Spleen (tissue), 11 donors: ENCODE measurements around the gene RPS27L. TPM values are rescaled to one million over a fixed set of nuclear protein-coding genes. Genes with fewer than 3 reads are reported as not detected.

Experiments used
- DNase-seq: peaks from one replicate; pipeline ENCODE4 v3.0.0-alpha.2; 2020
- H3K27ac ChIP-seq, 8 donors: fragments of 200-600 bp; sonication (generic) in 7 of 8; 1 replicate in 4 of 8; 2 replicates in 4 of 8; pipeline versions ENCODE4 v1.5.0 to v1.8.0; 2016 to 2021; ENCODE audit warnings: inconsistent platforms in 4 of 8, mild to moderate bottlenecking in 4 of 8, moderate library complexity in 1 of 8
- H3K27me3 ChIP-seq, 7 donors: fragments of 200-600 bp; sonication (generic) in 6 of 7; replicated peaks in 1 of 7; 1 replicate in 4 of 7; 2 replicates in 3 of 7; pipeline versions ENCODE4 v1.5.0 to v1.8.0; 2016 to 2021; ENCODE audit warnings: inconsistent platforms in 3 of 7, mild to moderate bottlenecking in 1 of 7
- H3K36me3 ChIP-seq, 6 donors: fragments of 200-600 bp; sonication (generic) in 5 of 6; 1 replicate in 4 of 6; 2 replicates in 2 of 6; pipeline versions ENCODE4 v1.5.0 to v1.8.0; 2016 to 2021; ENCODE audit warnings: inconsistent platforms in 2 of 6
- H3K4me1 ChIP-seq, 6 donors: fragments of 200-600 bp; sonication (generic) in 5 of 6; 1 replicate in 3 of 6; 2 replicates in 3 of 6; pipeline versions ENCODE4 v1.5.0 to v1.8.0; 2016 to 2021; ENCODE audit warnings: inconsistent platforms in 3 of 6
- H3K4me3 ChIP-seq, 8 donors: fragments of 200-600 bp; sonication (generic) in 7 of 8; 1 replicate in 4 of 8; 2 replicates in 4 of 8; pipeline versions ENCODE4 v1.5.0 to v1.8.0; 2016 to 2021; ENCODE audit warnings: inconsistent platforms in 4 of 8, mild to moderate bottlenecking in 4 of 8, moderate library complexity in 2 of 8
- H3K9me3 ChIP-seq, 8 donors: fragments of 200-600 bp; sonication (generic) in 7 of 8; 1 replicate in 4 of 8; 2 replicates in 4 of 8; pipeline versions ENCODE4 v1.5.0 to v1.8.0; 2016 to 2021; ENCODE audit warnings: inconsistent platforms in 4 of 8
- POLR2A ChIP-seq, 3 donors: fragments of 450-650 bp; IDR thresholded peaks; one replicate each; pipeline ENCODE4 v1.5.1; 2017; ENCODE audit warnings: antibody characterized with exemption in 3 of 3, mild to moderate bottlenecking in 1 of 3
- POLR2AphosphoS5 ChIP-seq, 3 donors: sonication (generic); formaldehyde crosslinking; IDR thresholded peaks; one replicate each; pipeline ENCODE4 v1.5.1; 2017; ENCODE audit warnings: antibody characterized with exemption in 3 of 3
- WGBS, 5 donors: extraction: QIAGEN DNeasy Blood & Tissue Kit in 3 of 5; methylation state at CpG; one replicate each; pipeline versions ENCODE4 v1.1.5 to v1.1.7; 2013 to 2018; 5-methylcytosine and 5-hydroxymethylcytosine counted together
- intact Hi-C: fragments of 100-400 bp; cut with DNase I; formaldehyde crosslinking; loops from one replicate; pipeline ENCODE4 v1.15.0; 2023; ENCODE audit warnings: low total_unique reads
- polyA plus RNA-seq, 3 donors: library from polyadenylated mRNA; stranded (reverse); fragments of 200-250 nt; gene quantifications; one replicate each; pipeline ENCODE4 v1.2.1, GENCODE V29; 2013
- total RNA-seq, 7 donors: library from RNA; depleted of rRNA in 3 of 7; stranded (reverse); fragments of >200 nt in 3 of 7; fragmentation: NEBNext Ultra II Directional in 4 of 7; extraction: Animal tissue kit (Norgen Biotek cat#: 25700) in 4 of 7; gene quantifications; one replicate each; pipeline versions ENCODE4 v1.1.0 to v1.2.1, GENCODE V29; 2016 to 2021
- TF ChIP-seq, protein P1 (sequence below), 11 experiments: fragments of 200-600 bp in 7 of 11; fragments of 450-650 bp in 4 of 11; sonication (generic) in 4 of 11; IDR thresholded peaks in 8 of 11; conservative IDR thresholded peaks in 3 of 11; 1 replicate in 7 of 11; 2 replicates in 4 of 11; pipeline versions ENCODE4 v1.4.0 to v1.8.0; 2016 to 2021; ENCODE audit warnings: antibody characterized with exemption in 11 of 11, inconsistent platforms in 4 of 11, mild to moderate bottlenecking in 1 of 11
- donor health status: healthy with polysubstance abuse.
- donor health status: DM: no; HTN: no; CAD: no; lungs with moderate emphysema.
- donor health status: DM: no; HTN: no; CAD: no.
- donor health status: Bipolar disorder and iron deficiency.
- donor health status: healthy.
- donor health status: DM: no; HTN: no; CAD: no.
- donor health status: DM: yes; HTN: yes; CAD: no.

RPS27L gene
- total and polyA plus RNA-seq, 10 donors: 42.1 to 139 (median 83.0) TPM

DNA sequence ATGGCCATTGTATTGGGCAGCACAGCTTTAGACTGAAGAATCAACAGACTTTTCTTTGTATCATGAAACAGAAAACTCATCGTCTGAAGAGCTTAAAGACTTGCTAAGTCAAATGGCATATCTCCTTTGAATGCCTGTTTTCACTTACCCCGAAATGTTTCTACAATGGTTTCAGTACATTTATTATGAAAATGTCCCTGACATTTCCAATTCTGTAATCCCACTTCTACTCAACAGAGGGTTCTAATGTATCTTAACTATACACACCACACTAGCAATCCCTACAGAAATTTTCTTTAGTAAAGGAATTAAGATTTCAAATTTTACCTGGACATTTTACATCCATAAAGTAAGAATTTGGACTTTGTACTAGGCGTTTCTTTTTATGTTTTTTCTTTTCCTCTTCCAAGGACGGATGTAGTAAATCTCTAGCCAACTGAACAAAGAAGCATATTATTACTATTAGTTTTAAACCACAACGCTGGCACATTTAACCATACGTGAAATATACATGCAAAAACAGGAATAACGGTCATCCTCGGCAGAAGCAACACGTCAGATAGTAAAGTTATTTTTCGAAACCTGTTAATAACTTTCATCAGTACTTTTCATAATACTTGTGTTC, 1.1 kb downstream of the RPS27L start:
- intact Hi-C loops: no loop called here

DNA sequence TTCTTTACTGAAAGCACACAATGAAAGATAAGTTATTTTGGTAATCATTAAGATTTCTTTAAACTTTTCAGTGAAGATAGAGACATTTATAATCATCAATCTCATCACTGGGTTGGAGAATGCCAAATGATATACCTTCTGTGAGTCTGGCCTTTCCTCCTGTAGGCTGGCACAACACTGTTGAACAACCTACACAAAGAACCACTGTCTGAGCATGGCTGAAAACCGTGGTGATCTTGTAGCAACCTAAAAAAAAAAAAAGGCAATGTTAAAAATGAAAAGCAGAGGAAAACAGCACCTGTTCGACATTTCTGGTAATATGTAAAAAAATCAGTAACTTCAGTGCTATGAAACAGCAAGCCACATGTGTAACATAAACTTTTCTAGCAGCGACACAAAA, 1.8 kb downstream of the RPS27L start:
- WGBS, 5 donors: 72 to 83% (median 79%) methylated on average over 3 of the region's 3 CpGs
- intact Hi-C loops: no loop called here
- H3K4me3 ChIP-seq: peak overlapping the region in 7 of 8 donors; percentile 75 to 96 (median 86)
- H3K4me1 ChIP-seq: peaks cover 14 to 52% (median 28%) of the 10 kb centered on the region in 6 donors
- H3K36me3 ChIP-seq: peaks cover 0 to 51% (median 26%) of the 10 kb centered on the region in 6 donors
- H3K27ac ChIP-seq: peak overlapping the region in 2 of 8 donors; percentile 98 to 99
- no peaks in the 10 kb centered on the region for H3K27me3 ChIP-seq
- DNase-seq: no peak
- no peak for TF ChIP-seq POLR2A (IDR thresholded peaks at IDR 0.05)
- TF ChIP-seq, protein P1, sequence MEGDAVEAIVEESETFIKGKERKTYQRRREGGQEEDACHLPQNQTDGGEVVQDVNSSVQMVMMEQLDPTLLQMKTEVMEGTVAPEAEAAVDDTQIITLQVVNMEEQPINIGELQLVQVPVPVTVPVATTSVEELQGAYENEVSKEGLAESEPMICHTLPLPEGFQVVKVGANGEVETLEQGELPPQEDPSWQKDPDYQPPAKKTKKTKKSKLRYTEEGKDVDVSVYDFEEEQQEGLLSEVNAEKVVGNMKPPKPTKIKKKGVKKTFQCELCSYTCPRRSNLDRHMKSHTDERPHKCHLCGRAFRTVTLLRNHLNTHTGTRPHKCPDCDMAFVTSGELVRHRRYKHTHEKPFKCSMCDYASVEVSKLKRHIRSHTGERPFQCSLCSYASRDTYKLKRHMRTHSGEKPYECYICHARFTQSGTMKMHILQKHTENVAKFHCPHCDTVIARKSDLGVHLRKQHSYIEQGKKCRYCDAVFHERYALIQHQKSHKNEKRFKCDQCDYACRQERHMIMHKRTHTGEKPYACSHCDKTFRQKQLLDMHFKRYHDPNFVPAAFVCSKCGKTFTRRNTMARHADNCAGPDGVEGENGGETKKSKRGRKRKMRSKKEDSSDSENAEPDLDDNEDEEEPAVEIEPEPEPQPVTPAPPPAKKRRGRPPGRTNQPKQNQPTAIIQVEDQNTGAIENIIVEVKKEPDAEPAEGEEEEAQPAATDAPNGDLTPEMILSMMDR (IDR thresholded peaks at IDR 0.05 in 8 of 11, conservative IDR thresholded peaks at IDR 0.05 in 3 of 11): no peak
- TF ChIP-seq POLR2AphosphoS5 (IDR thresholded peaks at IDR 0.05): no peak
- no peaks in the 10 kb centered on the region for H3K9me3 ChIP-seq

More for the DNA sequence above, 1.1 kb downstream of the RPS27L start:
- Histone ChIP-seq H3K4me3 (peak overlapping the region; percentile 75 to 96 (median 83)), H3K36me3 (peaks cover 0 to 44% (median 24%) of the 10 kb centered on the region in 6 donors), H3K9me3 (no peaks in the 10 kb centered on the region), H3K4me1 (peaks cover 14 to 52% (median 28%) of the 10 kb centered on the region in 6 donors), H3K27ac (peak overlapping the region; percentile 95 to 99 (median 98)), H3K27me3 (no peaks in the 10 kb centered on the region)
- WGBS, 5 donors: 7 to 10% (median 9%) methylated on average over 10 of the region's 10 CpGs
- no peak for TF ChIP-seq POLR2A (IDR thresholded peaks at IDR 0.05)
- TF ChIP-seq, protein P1 (IDR thresholded peaks at IDR 0.05 in 8 of 11, conservative IDR thresholded peaks at IDR 0.05 in 3 of 11): no peak
- no peak for TF ChIP-seq POLR2AphosphoS5 (IDR thresholded peaks at IDR 0.05)
- DNase-seq: no peak

DNA sequence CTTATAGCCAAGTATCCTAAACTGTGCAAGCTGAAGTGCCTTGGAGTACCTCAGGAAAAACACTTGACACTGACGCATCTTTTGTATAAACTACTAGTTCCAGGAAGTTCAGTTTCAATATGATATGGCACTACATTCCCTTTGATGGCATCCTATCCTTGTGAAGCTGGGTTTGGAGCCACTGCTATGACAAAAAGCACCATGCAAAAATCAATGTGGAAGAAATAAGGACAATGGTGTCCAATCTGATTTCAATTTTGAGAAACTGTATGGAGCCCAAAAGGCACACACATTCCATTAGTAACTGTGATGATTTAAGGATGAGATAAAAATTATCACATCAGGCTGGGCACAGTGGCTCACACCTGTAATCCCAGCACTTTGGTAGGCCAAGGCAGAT, 5.6 kb downstream of the RPS27L start:
- no peak overlapping the region for H3K4me3 ChIP-seq
- peaks cover 0 to 89% (median 34%) of the 10 kb centered on the region in 6 donors for H3K36me3 ChIP-seq
- peaks cover 14 to 37% (median 24%) of the 10 kb centered on the region in 6 donors for H3K4me1 ChIP-seq
- TF ChIP-seq POLR2AphosphoS5 (IDR thresholded peaks at IDR 0.05): no peak
- TF ChIP-seq POLR2A (IDR thresholded peaks at IDR 0.05): no peak
- TF ChIP-seq, protein P1 (IDR thresholded peaks at IDR 0.05 in 8 of 11, conservative IDR thresholded peaks at IDR 0.05 in 3 of 11): no peak
- H3K27ac ChIP-seq: no peak overlapping the region
- intact Hi-C loops: no loop called here
- WGBS, 5 donors: 71 to 95% (median 81%) methylated on average over 1 of the region's 1 CpG
- DNase-seq: no peak
- H3K9me3 ChIP-seq: no peaks in the 10 kb centered on the region
- no peaks in the 10 kb centered on the region for H3K27me3 ChIP-seq

DNA sequence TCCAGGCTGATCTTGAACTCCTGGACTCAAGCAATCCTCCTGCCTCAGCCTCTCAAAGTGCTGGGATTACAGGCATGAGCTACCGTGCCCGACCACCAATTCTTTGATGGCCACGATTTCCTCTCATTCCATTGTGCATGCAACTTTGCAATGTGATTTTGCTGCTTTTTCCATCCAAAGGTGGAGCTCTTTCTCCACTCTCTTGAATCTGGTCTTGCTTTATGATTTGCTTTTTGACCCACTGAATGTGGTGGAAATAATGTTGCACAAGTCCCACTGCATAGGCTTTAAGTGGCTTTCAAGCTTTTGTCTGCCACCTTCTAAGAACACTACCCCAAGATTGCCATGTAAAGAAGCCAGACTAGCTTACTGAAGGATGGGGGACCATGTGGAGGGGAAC, 10.6 kb downstream of the RPS27L start:
- intact Hi-C loops: no loop called here
- H3K27ac ChIP-seq: no peak overlapping the region
- no peak for DNase-seq

More for the DNA sequence above, 10.6 kb downstream of the RPS27L start:
- 63 to 84% (median 69%) methylated on average over 3 of the region's 3 CpGs for WGBS, 5 donors
- Histone ChIP-seq H3K27me3 (no peaks in the 10 kb centered on the region), H3K36me3 (peaks cover 0 to 81% (median 16%) of the 10 kb centered on the region in 6 donors), H3K4me3 (no peak overlapping the region), H3K4me1 (no peaks in the 10 kb centered on the region), H3K9me3 (no peaks in the 10 kb centered on the region)
- TF ChIP-seq, protein P1 (IDR thresholded peaks at IDR 0.05 in 8 of 11, conservative IDR thresholded peaks at IDR 0.05 in 3 of 11): no peak
- peak in 1 of 3 donors; percentile 37 for TF ChIP-seq POLR2AphosphoS5 (IDR thresholded peaks at IDR 0.05)
- TF ChIP-seq POLR2A (IDR thresholded peaks at IDR 0.05): no peak
